HepG2 (cell line): ENCODE data around the gene RESP18. TPM values are rescaled to one million over a fixed set of nuclear protein-coding genes. Genes with fewer than 3 reads are reported as not detected.
A peak's percentile ranks its signal among the peaks of the same experiment; 100 is the strongest.

Source experiments
- ATAC-seq: fragments of 200-7000 bp; cut with Tn5 transposase; 3 replicates; pipeline ENCODE4 v1.9.1; 2020; ENCODE audit warnings: mild to moderate bottlenecking, moderate library complexity
- BruUV-seq: library from RNA; stranded (reverse); fragments of 400-500 nt; replicated peaks from 2 replicates; lab custom pipeline; 2021; lab: Mats Ljungman, UMichigan
- CTCF ChIA-PET: fragments of 300-600 bp; formaldehyde crosslinking; extraction: SDS; loops from one replicate; lab custom pipeline; 2021; ENCODE audit warnings: low total read pairs, inconsistent platforms, low intra/inter-chr PET ratio; lab: Yijun Ruan, JAX
- POLR2A ChIA-PET: fragments of 350-600 bp; sonication (Branson Sonifier 250); formaldehyde crosslinking; loops from one replicate; lab custom pipeline; 2020; ENCODE audit warnings: antibody characterized with exemption, inconsistent platforms; lab: Yijun Ruan, JAX
- DNase-seq: peaks from one replicate; pipeline ENCODE4 v3.0.0-alpha.2; 2015; ENCODE audit warnings: low spot score
- FAIRE-seq: peaks from 3 replicates; lab custom pipeline; 2011; peaks lifted over from hg19 to GRCh38; lab: Jason Lieb, UNC
- H2AFZ ChIP-seq: one replicate; pipeline ENCODE4 v1.6.1; 2011; ENCODE audit warnings: low read length, inconsistent platforms
- H3K27ac ChIP-seq: fragments of 300-600 bp; 3 replicates; pipeline ENCODE4 v1.8.0; 2011; ENCODE audit warnings: mixed run types, mild to moderate bottlenecking, mixed read lengths, low read length, inconsistent platforms; ENCODE audit not compliant: insufficient read depth; ENCODE audit errors: extremely low read length
- H3K27me3 ChIP-seq, 2 experiments: fragments of 200-600 bp in 1 of 2; 2 replicates in 1 of 2; 3 replicates in 1 of 2; pipeline versions ENCODE4 v1.6.0 to v1.8.0; 2011; ENCODE audit warnings: low read length in 2 of 2, mild to moderate bottlenecking in 2 of 2, moderate library complexity in 2 of 2, inconsistent platforms in 1 of 2; ENCODE audit not compliant: insufficient read depth in 2 of 2, control insufficient read depth in 1 of 2
- H3K36me3 ChIP-seq, 2 experiments: fragments of 200-600 bp in 1 of 2; replicated peaks in 1 of 2; 2 replicates in 1 of 2; 3 replicates in 1 of 2; pipeline versions ENCODE4 v1.5.1 to v1.8.0; 2011; ENCODE audit warnings: low read length in 2 of 2, inconsistent platforms in 1 of 2; ENCODE audit not compliant: insufficient read depth in 2 of 2, control insufficient read depth in 1 of 2
- H3K4me1 ChIP-seq: 2 replicates; pipeline ENCODE4 v1.5.1; 2012; ENCODE audit warnings: low read length, inconsistent platforms; ENCODE audit not compliant: insufficient read depth
- H3K4me2 ChIP-seq: 2 replicates; pipeline ENCODE4 v1.6.0; 2011; ENCODE audit warnings: low read depth, low read length, inconsistent platforms
- H3K4me3 ChIP-seq, 3 experiments: fragments of 200-600 bp in 1 of 3; sonication (generic), shearing (Covaris generic) in 1 of 3; replicated peaks in 1 of 3; 2 replicates each; pipeline ENCODE4 v1.5.1; 2011 to 2016; ENCODE audit warnings: low read length in 3 of 3, inconsistent platforms in 2 of 3, low read depth in 2 of 3, mild to moderate bottlenecking in 2 of 3, control low read depth in 1 of 3, mixed read lengths in 1 of 3; ENCODE audit not compliant: insufficient read depth in 1 of 3
- H3K79me2 ChIP-seq: one replicate; pipeline ENCODE4 v1.6.1; 2011; ENCODE audit warnings: low read length, inconsistent platforms; ENCODE audit not compliant: insufficient read depth
- H3K9ac ChIP-seq: 2 replicates; pipeline ENCODE4 v1.6.0; 2011; ENCODE audit warnings: mild to moderate bottlenecking, low read depth, low read length, inconsistent platforms; ENCODE audit not compliant: insufficient read depth
- H3K9me3 ChIP-seq: 2 replicates; pipeline ENCODE4 v1.5.1; 2012; ENCODE audit warnings: mild to moderate bottlenecking, low read length
- H4K20me1 ChIP-seq: 2 replicates; pipeline ENCODE4 v1.6.0; 2011; ENCODE audit warnings: inconsistent platforms, mild to moderate bottlenecking, low read length, moderate library complexity; ENCODE audit not compliant: insufficient read depth
- AGO2 ChIP-seq: fragments of 200-400 bp; formaldehyde crosslinking; optimal IDR thresholded peaks from 2 replicates; pipeline ENCODE3; 2017; ENCODE audit warnings: mild to moderate bottlenecking, low read depth, low read length, moderate library complexity
- AKAP8 ChIP-seq: sonication (generic); formaldehyde crosslinking; IDR thresholded peaks from 2 replicates; pipeline ENCODE4 v1.5.1; 2020; ENCODE audit warnings: mild to moderate bottlenecking, missing genetic modification reagents
- CSRNP1 ChIP-seq: sonication (generic); formaldehyde crosslinking; IDR thresholded peaks from 2 replicates; pipeline ENCODE4 v1.8.1; 2023; ENCODE audit warnings: mild to moderate bottlenecking, missing genetic modification reagents
- HNRNPL ChIP-seq: fragments of 200-400 bp; formaldehyde crosslinking; IDR thresholded peaks from 2 replicates; pipeline ENCODE4 v1.6.1; 2017; ENCODE audit warnings: mild to moderate bottlenecking, low read depth, low read length
- IKZF4 ChIP-seq: sonication (generic); formaldehyde crosslinking; IDR thresholded peaks from 2 replicates; pipeline ENCODE4 v1.5.1; 2020; ENCODE audit warnings: borderline replicate concordance, mild to moderate bottlenecking, low read depth, missing genetic modification reagents; ENCODE audit errors: not compliant biosample characterization
- KLF13 ChIP-seq: sonication (generic); formaldehyde crosslinking; IDR thresholded peaks from 2 replicates; pipeline ENCODE4 v1.4.0; 2020; ENCODE audit warnings: mild to moderate bottlenecking, missing genetic modification reagents
- MLXIP ChIP-seq: sonication (generic); formaldehyde crosslinking; IDR thresholded peaks from 2 replicates; pipeline ENCODE4 v1.9.0; 2021; ENCODE audit warnings: missing genetic modification reagents, borderline replicate concordance
- NAIF1 ChIP-seq: sonication (generic); formaldehyde crosslinking; IDR thresholded peaks from 2 replicates; pipeline ENCODE4 v1.5.0; 2020; ENCODE audit warnings: mild to moderate bottlenecking, missing genetic modification reagents, borderline replicate concordance
- PLSCR1 ChIP-seq: sonication (generic); formaldehyde crosslinking; IDR thresholded peaks from 2 replicates; pipeline ENCODE4 v1.5.0; 2020; ENCODE audit warnings: missing genetic modification reagents, mild to moderate bottlenecking, borderline replicate concordance
- RBFOX2 ChIP-seq: fragments of 200-400 bp; formaldehyde crosslinking; IDR thresholded peaks from 2 replicates; pipeline ENCODE4 v1.6.1; 2017; ENCODE audit warnings: low read depth, mild to moderate bottlenecking, low read length
- SALL2 ChIP-seq: sonication (generic); formaldehyde crosslinking; IDR thresholded peaks from 2 replicates; pipeline ENCODE4 v1.8.1; 2023; ENCODE audit warnings: mild to moderate bottlenecking, missing genetic modification reagents, inconsistent platforms
- SPEN ChIP-seq: sonication (generic); formaldehyde crosslinking; IDR thresholded peaks from 2 replicates; pipeline ENCODE4 v1.5.1; 2020; ENCODE audit warnings: low read depth, mild to moderate bottlenecking, missing genetic modification reagents
- ZNF276 ChIP-seq: sonication (generic); formaldehyde crosslinking; IDR thresholded peaks from 2 replicates; pipeline ENCODE4 v1.4.0; 2020; ENCODE audit warnings: mild to moderate bottlenecking, low read depth, missing genetic modification reagents
- ZNF337 ChIP-seq: sonication (generic); formaldehyde crosslinking; IDR thresholded peaks from 2 replicates; pipeline ENCODE4 v1.5.1; 2020; ENCODE audit warnings: missing genetic modification reagents, low read depth, mild to moderate bottlenecking, borderline replicate concordance
- WGBS: methylation state at CpG from one replicate; pipeline ENCODE4 v1.1.6; 2017; ENCODE audit warnings: low lambda C conversion rate; 5-methylcytosine and 5-hydroxymethylcytosine counted together
- in situ Hi-C: cut with HindIII; loops from 2 replicates; pipeline ENCODE4 v1.10.0; 2017; ENCODE audit warnings: low pct_unique_long_range_greater_than_20kb; ENCODE audit not compliant: extremely low pct_ligation_motif_present
- intact Hi-C: fragments of 100-400 bp; cut with micrococcal nuclease; formaldehyde crosslinking; loops from one replicate; pipeline ENCODE4 v1.10.0; 2022; ENCODE audit not compliant: unreplicated experiment
- polyA plus RNA-seq, 8 experiments: library from polyadenylated mRNA; depleted of rRNA in 3 of 8; stranded (reverse) in 7 of 8; unstranded in 1 of 8; fragments of >200 nt; fragmentation: Illumina TruSeq in 4 of 8; extraction: Trizol in 4 of 8; gene quantifications; 2 replicates each; pipeline versions ENCODE4 v1.2.1 to v1.2.3, GENCODE V29; 2011 to 2016; ENCODE audit warnings: low read depth in 4 of 8, missing spikeins in 1 of 8, mixed read lengths in 1 of 8; ENCODE audit not compliant: insufficient read depth in 1 of 8
- total RNA-seq, 5 experiments: library from RNA; depleted of rRNA; stranded (reverse); fragments of >200 nt; fragmentation: Illumina TruSeq; extraction: Trizol; gene quantifications; 2 replicates each; pipeline ENCODE4 v1.2.3, GENCODE V29; 2016; ENCODE audit warnings: low read depth in 1 of 5

The RESP18 gene
- total and polyA plus RNA-seq, 2 of the 13 experiments (the other 11 are each of a cell fraction or from before 2014, with no cell fraction given): not detected

- Histone ChIP-seq H3K4me2 (no peak overlapping the region), H3K36me3 (peaks cover 4 to 10% of the 10 kb centered on the region in 2 experiments; a peak in 4 of 5 replicates), H3K79me2 (no peaks in the 10 kb centered on the region), H3K27me3 (peaks cover 0 to 15% of the 10 kb centered on the region in 2 experiments; a peak in 4 of 5 replicates), H3K4me1 (peaks cover 11% of the 10 kb centered on the region; the same call in 1 of the 2 replicates), H3K9ac (no peak overlapping the region), H4K20me1 (no peaks in the 10 kb centered on the region), H2AFZ (no peak overlapping the region), H3K4me3 (no peak overlapping the region), H3K27ac (no peak overlapping the region), H3K9me3 (no peaks in the 10 kb centered on the region)
- WGBS: 90% methylated on average over 12 of the region's 12 CpGs
- ChIA-PET CTCF (no interaction called here), POLR2A (interaction anchor here (0.9 to 3.0 kb wide), 9 partner anchors 8 to 196 kb away, joined by 3 to 14 read pairs (median 5); partner anchors contain the start of genes CNPPD1, DNAJB2, GLB1L and STK16)
- TSS peak; percentile 57 for BruUV-seq
- FAIRE-seq: no peak
- intact Hi-C loops (no loop called here), in situ Hi-C loops (no loop called here)
- ATAC-seq: no peak; the same call in 2 of the 3 replicates
- no peak for DNase-seq
- no peak for TF ChIP-seq IKZF4 (CRISPR knock-in tag)
- TF ChIP-seq ZNF337 (CRISPR knock-in tag): no peak
- TF ChIP-seq RBFOX2: peak; percentile 48; the same call in 1 of the 2 replicates
- no peak for TF ChIP-seq ZNF276
- TF ChIP-seq HNRNPL: 0 out of 2 replicates have a peak, but pooled peaks have one; percentile 62
- TF ChIP-seq SPEN (CRISPR knock-in tag): no peak
- TF ChIP-seq PLSCR1: no peak
- no peak for TF ChIP-seq KLF13 (CRISPR knock-in tag)
- no peak for TF ChIP-seq NAIF1 (CRISPR knock-in tag)
- no peak for TF ChIP-seq CSRNP1
- no peak for TF ChIP-seq MLXIP (CRISPR knock-in tag)
- TF ChIP-seq SALL2 (CRISPR knock-in tag): no peak
- TF ChIP-seq AGO2: peak; percentile 31
- no peak for TF ChIP-seq AKAP8
These were observed 46.0 kb downstream of the RESP18 start for GRCh38 chr2:219286436-219287115.
